ENCODE data around the gene TNS3.

Gene TNS3

GRCh38 chr7:47328392-47329319 lies 253.3 kb downstream of the TNS3 start:
- no peak for DNase-seq (ENCODE audit: low read depth)
- TF ChIP-seq CTCF (IDR thresholded peaks at IDR 0.05; ENCODE audit: low read depth, low read length, missing control alignments) = no peak
- H3K4me3 ChIP-seq (ENCODE audit: low read depth, low read length) = no peak overlapping the region

- TF ChIP-seq CTCF (IDR thresholded peaks at IDR 0.05; ENCODE audit: low read depth, low read length, missing control alignments) = no peak
- no peak overlapping the region for H3K4me3 ChIP-seq (ENCODE audit: low read depth, low read length)
- DNase-seq (ENCODE audit: low read depth) = no peak
Measured at GRCh38 chr7:47327698-47328391, 254.1 kb downstream of the TNS3 start.

- no peak overlapping the region for H3K4me3 ChIP-seq (ENCODE audit: low read depth, low read length)
Measured at GRCh38 chr7:47327346-47327697, 254.6 kb downstream of the TNS3 start.

GRCh38 chr7:47326808-47327207 lies 255.1 kb downstream of the TNS3 start:
- no peak overlapping the region for H3K4me3 ChIP-seq (ENCODE audit: low read depth, low read length)
- no peak for DNase-seq (ENCODE audit: low read depth)
- no peak for TF ChIP-seq CTCF (IDR thresholded peaks at IDR 0.05; ENCODE audit: low read depth, low read length, missing control alignments)

More at GRCh38 chr7:47327346-47327697, 254.6 kb downstream of the TNS3 start:
- DNase-seq (ENCODE audit: low read depth) = no peak
- no peak for TF ChIP-seq CTCF (IDR thresholded peaks at IDR 0.05; ENCODE audit: low read depth, low read length, missing control alignments)

GRCh38 chr7:47326220-47326619 lies 255.7 kb downstream of the TNS3 start:
- no peak overlapping the region for H3K4me3 ChIP-seq (ENCODE audit: low read depth, low read length)
- TF ChIP-seq CTCF (IDR thresholded peaks at IDR 0.05; ENCODE audit: low read depth, low read length, missing control alignments) = no peak
- no peak for DNase-seq (ENCODE audit: low read depth)

- H3K4me3 ChIP-seq (ENCODE audit: low read depth, low read length) = no peak overlapping the region
- DNase-seq (ENCODE audit: low read depth) = no peak
- no peak for TF ChIP-seq CTCF (IDR thresholded peaks at IDR 0.05; ENCODE audit: low read depth, low read length, missing control alignments)
Measured at GRCh38 chr7:47325337-47325736, 256.6 kb downstream of the TNS3 start.
